Fibroblast of the conjunctiva (primary cell): ENCODE results near the gene PHF1.
"Not testable (repeated sequence)": the region's sequence is repeated elsewhere in the genome, so short reads cannot be mapped to it uniquely, and the experiment has no call there.

Experiments used
- DNase-seq: peaks from one replicate; pipeline ENCODE4 v3.0.0-alpha.2; 2010; ENCODE audit warnings: low read depth

Gene PHF1

GRCh38 chr6:33391922-33392594 lies 18.8 kb upstream of the PHF1 start:
- DNase-seq, result no peak

- DNase-seq, result no peak
Measured at GRCh38 chr6:33392595-33392948, 18.2 kb upstream of the PHF1 start.

- no peak for DNase-seq
Measured at GRCh38 chr6:33392979-33393378, 17.8 kb upstream of the PHF1 start.

GRCh38 chr6:33397541-33397940 lies 13.3 kb upstream of the PHF1 start:
- DNase-seq, result no peak

GRCh38 chr6:33398601-33399000 lies 12.2 kb upstream of the PHF1 start:
- not testable (repeated sequence) for DNase-seq

GRCh38 chr6:33399881-33400280 lies 10.9 kb upstream of the PHF1 start:
- DNase-seq, result not testable (repeated sequence)

- no peak for DNase-seq
Measured at GRCh38 chr6:33404884-33405283, 5.9 kb upstream of the PHF1 start.

GRCh38 chr6:33405386-33405940 lies 5.4 kb upstream of the PHF1 start:
- DNase-seq, result no peak

GRCh38 chr6:33406126-33406525 lies 4.7 kb upstream of the PHF1 start:
- no peak for DNase-seq

- DNase-seq, result no peak
Measured at GRCh38 chr6:33407132-33407718, 3.6 kb upstream of the PHF1 start.

GRCh38 chr6:33410050-33410710 lies 634 bp upstream of the PHF1 start:
- DNase-seq, result peak; percentile 96

GRCh38 chr6:33411632-33412005 lies 805 bp downstream of the PHF1 start:
- no peak for DNase-seq

GRCh38 chr6:33412140-33413009 lies 1.6 kb downstream of the PHF1 start:
- no peak for DNase-seq

GRCh38 chr6:33413241-33414120 lies 2.7 kb downstream of the PHF1 start:
- DNase-seq, result no peak

GRCh38 chr6:33414592-33415271 lies 3.9 kb downstream of the PHF1 start:
- no peak for DNase-seq

GRCh38 chr6:33415831-33416230 lies 5.0 kb downstream of the PHF1 start:
- no peak for DNase-seq

GRCh38 chr6:33416386-33417127 lies 5.7 kb downstream of the PHF1 start:
- no peak for DNase-seq

GRCh38 chr6:33417128-33417902 lies 6.5 kb downstream of the PHF1 start:
- peak; percentile 35 for DNase-seq
